K562 (cell line): Measurements from ENCODE around the gene DTX3. TPM values are rescaled to one million over a fixed set of nuclear protein-coding genes. Genes with fewer than 3 reads are reported as not detected.

Experiments used
- ATAC-seq: fragments of 200-7000 bp; cut with Tn5 transposase; 3 replicates; pipeline ENCODE4 v1.9.1; 2020; ENCODE audit warnings: moderate library complexity
- BruUV-seq: library from RNA; stranded (reverse); fragments of 400-500 nt; replicated peaks from 2 replicates; lab custom pipeline; 2021; lab: Mats Ljungman, UMichigan
- CTCF ChIA-PET: fragments of 300-600 bp; formaldehyde crosslinking; extraction: SDS; loops from one replicate; lab custom pipeline; 2021; ENCODE audit warnings: low intra/inter-chr PET ratio; lab: Yijun Ruan, JAX
- POLR2A ChIA-PET: fragments of 300-600, 350-650 bp; sonication (Branson Sonifier 250); formaldehyde crosslinking; extraction: SDS; loops from one replicate; lab custom pipeline; 2021; ENCODE audit warnings: antibody characterized with exemption, inconsistent platforms; lab: Yijun Ruan, JAX
- DNase-seq, 4 experiments: peaks; one replicate each; pipeline versions ENCODE4 v3.0.0 to v3.0.0-alpha.2; 2011 to 2018; ENCODE audit warnings: low spot score in 3 of 4, mixed read lengths in 3 of 4; ENCODE audit errors: extremely low read depth in 1 of 4
- FAIRE-seq: peaks from 2 replicates; lab custom pipeline; 2011; peaks lifted over from hg19 to GRCh38; lab: Jason Lieb, UNC
- H2AFZ ChIP-seq: 2 replicates; pipeline ENCODE4 v1.6.0; 2011; ENCODE audit warnings: low read depth, low read length, control low read depth, inconsistent platforms
- H3K27ac ChIP-seq: fragments of 200-600 bp; 3 replicates; pipeline ENCODE4 v1.8.0; 2011; ENCODE audit warnings: low read depth, mild to moderate bottlenecking, control low read depth, inconsistent platforms, low read length, moderate library complexity, mixed read lengths; ENCODE audit errors: extremely low read depth
- H3K27me3 ChIP-seq, 2 experiments: fragments of 300-600 bp in 1 of 2; 2 replicates in 1 of 2; 3 replicates in 1 of 2; pipeline versions ENCODE4 v1.6.0 to v1.8.0; 2011; ENCODE audit warnings: inconsistent platforms in 2 of 2, low read length in 2 of 2, mild to moderate bottlenecking in 1 of 2, mixed read lengths in 1 of 2, moderate library complexity in 1 of 2; ENCODE audit not compliant: control insufficient read depth in 2 of 2, insufficient read depth in 2 of 2
- H3K36me3 ChIP-seq: fragments of 300-600 bp; 3 replicates; pipeline ENCODE4 v1.8.0; 2011; ENCODE audit warnings: mild to moderate bottlenecking, low read length, inconsistent platforms; ENCODE audit not compliant: control insufficient read depth, insufficient read depth
- H3K4me1 ChIP-seq, 2 experiments: fragments of 200-600 bp in 1 of 2; replicated peaks in 1 of 2; 2 replicates in 1 of 2; 3 replicates in 1 of 2; pipeline versions ENCODE4 v1.5.1 to v1.8.0; 2011; ENCODE audit warnings: inconsistent platforms in 2 of 2, low read length in 2 of 2, mild to moderate bottlenecking in 1 of 2, mixed read lengths in 1 of 2, moderate library complexity in 1 of 2; ENCODE audit not compliant: control insufficient read depth in 2 of 2, insufficient read depth in 2 of 2
- H3K4me2 ChIP-seq: 2 replicates; pipeline ENCODE4 v1.6.1; 2011; ENCODE audit warnings: low read length, control low read depth, inconsistent platforms, mixed read lengths; ENCODE audit not compliant: insufficient read depth
- H3K4me3 ChIP-seq: fragments of 200-600 bp; sonication (generic), shearing (Covaris generic); 2 replicates; pipeline ENCODE4 v1.5.1; 2016; ENCODE audit warnings: control low read depth, inconsistent platforms
- H3K79me2 ChIP-seq: fragments of 200-600 bp; 3 replicates; pipeline ENCODE4 v1.8.0; 2011; ENCODE audit warnings: low read length, inconsistent platforms; ENCODE audit not compliant: control insufficient read depth, insufficient read depth
- H3K9ac ChIP-seq, 2 experiments: 2 replicates each; pipeline versions ENCODE4 v1.6.0 to v1.6.1; 2011; ENCODE audit warnings: low read depth in 2 of 2, low read length in 2 of 2, control low read depth in 1 of 2, inconsistent platforms in 1 of 2, mild to moderate bottlenecking in 1 of 2, mixed read lengths in 1 of 2; ENCODE audit not compliant: insufficient read depth in 1 of 2
- H3K9me1 ChIP-seq: one replicate; pipeline ENCODE4 v1.6.0; 2011; ENCODE audit warnings: inconsistent platforms, mild to moderate bottlenecking, low read length, moderate library complexity; ENCODE audit not compliant: control insufficient read depth, insufficient read depth
- H3K9me3 ChIP-seq: replicated peaks from 2 replicates; pipeline ENCODE4 v1.5.1; 2011; ENCODE audit warnings: low read depth, low read length, inconsistent platforms; ENCODE audit not compliant: control insufficient read depth, insufficient read depth
- H4K20me1 ChIP-seq: replicated peaks from 2 replicates; pipeline ENCODE4 v1.6.1; 2011; ENCODE audit warnings: low read length, inconsistent platforms, mixed read lengths; ENCODE audit not compliant: control insufficient read depth, insufficient read depth
- CEBPB ChIP-seq: fragments of 450-650 bp; IDR thresholded peaks from 2 replicates; pipeline ENCODE4 v1.6.1; 2016; ENCODE audit warnings: missing genetic modification characterization, missing compliant biosample characterization
- CEBPG ChIP-seq, 3 experiments: fragments of 200-800 bp in 1 of 3; sonication (Bioruptor generic) in 1 of 3; sonication (generic) in 1 of 3; formaldehyde crosslinking in 1 of 3; IDR thresholded peaks in 2 of 3; conservative IDR thresholded peaks in 1 of 3; 2 replicates each; pipeline versions ENCODE4 v1.6.1 to v1.8.0; 2016 to 2022; ENCODE audit warnings: missing compliant biosample characterization in 2 of 3, missing genetic modification characterization in 2 of 3, mild to moderate bottlenecking in 1 of 3, missing genetic modification reagents in 1 of 3
- KLF13 ChIP-seq: fragments of 450-650 bp; IDR thresholded peaks from 2 replicates; pipeline ENCODE4 v1.6.1; 2016; ENCODE audit warnings: missing genetic modification characterization, low read depth, mild to moderate bottlenecking, missing compliant biosample characterization, moderate library complexity, borderline replicate concordance
- MAZ ChIP-seq, 2 experiments: fragments of 450-650 bp in 1 of 2; sonication (generic) in 1 of 2; formaldehyde crosslinking; IDR thresholded peaks in 1 of 2; conservative IDR thresholded peaks in 1 of 2; 2 replicates each; pipeline versions ENCODE4 v1.4.0 to v1.5.0; 2020; ENCODE audit warnings: mild to moderate bottlenecking in 1 of 2, missing genetic modification reagents in 1 of 2
- MCM5 ChIP-seq: fragments of 450-650 bp; IDR thresholded peaks from 2 replicates; pipeline ENCODE4 v1.6.1; 2016; ENCODE audit warnings: low read depth
- MEF2D ChIP-seq: conservative IDR thresholded peaks from 2 replicates; pipeline ENCODE4 v1.6.1; 2016; ENCODE audit warnings: low read depth, missing genetic modification characterization, missing compliant biosample characterization
- MEIS2 ChIP-seq: fragments of 450-650 bp; IDR thresholded peaks from 2 replicates; pipeline ENCODE4 v1.6.1; 2014; ENCODE audit warnings: mild to moderate bottlenecking; ENCODE audit not compliant: partially characterized antibody
- PCBP1 ChIP-seq: fragments of 200-400 bp; formaldehyde crosslinking; IDR thresholded peaks from 2 replicates; pipeline ENCODE4 v1.6.1; 2018; ENCODE audit warnings: mild to moderate bottlenecking, low read depth, low read length; ENCODE audit not compliant: poor library complexity, severe bottlenecking
- SIN3B ChIP-seq: fragments of 450-650 bp; IDR thresholded peaks from 2 replicates; pipeline ENCODE4 v1.6.1; 2017; ENCODE audit warnings: low read depth, mild to moderate bottlenecking, moderate library complexity
- XRCC5 ChIP-seq: fragments of 200-400 bp; formaldehyde crosslinking; IDR thresholded peaks from 2 replicates; pipeline ENCODE4 v1.6.1; 2017; ENCODE audit warnings: low read depth, mild to moderate bottlenecking, low read length
- ZFP36 ChIP-seq: fragments of 150-350 bp; IDR thresholded peaks from 2 replicates; pipeline ENCODE4 v1.6.1; 2018; ENCODE audit warnings: low read length, low read depth; ENCODE audit not compliant: partially characterized antibody
- ZNF311 ChIP-seq: fragments of 250-450 bp; sonication (Bioruptor Pico); IDR thresholded peaks from 2 replicates; pipeline ENCODE4 v1.4.0; 2020; ENCODE audit warnings: mild to moderate bottlenecking, moderate library complexity
- ZNF561 ChIP-seq: fragments of 450-650 bp; formaldehyde crosslinking; conservative IDR thresholded peaks from 2 replicates; pipeline ENCODE4 v1.4.0; 2020; ENCODE audit warnings: mild to moderate bottlenecking, moderate library complexity
- WGBS: fragments of 100-300 bp; shearing (Covaris generic); methylation state at CpG from one replicate; pipeline ENCODE4 v1.1.6; 2016; ENCODE audit warnings: low coverage, mixed read lengths; ENCODE audit not compliant: insufficient coverage; ENCODE audit errors: missing lambda C conversion rate; 5-methylcytosine and 5-hydroxymethylcytosine counted together
- in situ Hi-C: fragments of 300-500 bp; cut with MboI; formaldehyde crosslinking; loops from 4 replicates; pipeline ENCODE4 v1.15.0; 2018; ENCODE audit warnings: inconsistent platforms, mixed read lengths
- intact Hi-C: fragments of 100-400 bp; cut with micrococcal nuclease; formaldehyde crosslinking; loops from 2 replicates; pipeline ENCODE4 v1.14.2; 2022
- polyA plus RNA-seq, 8 experiments: library from polyadenylated mRNA; depleted of rRNA in 4 of 8; stranded (reverse) in 5 of 8; unstranded in 3 of 8; fragments of >200 nt; fragmentation: Nextera tagmentation in 2 of 8; fragmentation: Illumina TruSeq in 1 of 8; extraction: Ambion mirVana in 2 of 8; extraction: Trizol in 1 of 8; gene quantifications; 2 replicates each; pipeline versions ENCODE4 v1.2.1 to v1.2.3, GENCODE V29; 2011 to 2014; ENCODE audit warnings: inconsistent platforms in 1 of 8, missing spikeins in 1 of 8
- total RNA-seq, 7 experiments: library from RNA; depleted of rRNA in 6 of 7; stranded (reverse); fragments of >200 nt in 6 of 7; fragmentation: Illumina TruSeq in 2 of 7; extraction: Trizol in 2 of 7; gene quantifications; 2 replicates each; pipeline versions ENCODE4 v1.2.1 to v1.2.3, GENCODE V29; 2011 to 2021; ENCODE audit warnings: low replicate concordance in 1 of 7
- TF ChIP-seq, protein P1 (sequence below): sonication (generic); formaldehyde crosslinking; IDR thresholded peaks from 2 replicates; pipeline ENCODE4 v1.8.0; 2022; ENCODE audit warnings: missing genetic modification reagents, mild to moderate bottlenecking, borderline replicate concordance
- TF ChIP-seq, protein P2 (sequence below): fragments of 200-800 bp; sonication (Bioruptor generic); IDR thresholded peaks from 2 replicates; pipeline ENCODE4 v1.6.1; 2016; ENCODE audit warnings: missing genetic modification characterization, missing compliant biosample characterization

Gene DTX3
- total and polyA plus RNA-seq, 9 of the 15 experiments (the other 6 are each of a cell fraction or from before 2014, with no cell fraction given): 0.03 to 0.09 (median 0.06) TPM; not detected in 6

DNA sequence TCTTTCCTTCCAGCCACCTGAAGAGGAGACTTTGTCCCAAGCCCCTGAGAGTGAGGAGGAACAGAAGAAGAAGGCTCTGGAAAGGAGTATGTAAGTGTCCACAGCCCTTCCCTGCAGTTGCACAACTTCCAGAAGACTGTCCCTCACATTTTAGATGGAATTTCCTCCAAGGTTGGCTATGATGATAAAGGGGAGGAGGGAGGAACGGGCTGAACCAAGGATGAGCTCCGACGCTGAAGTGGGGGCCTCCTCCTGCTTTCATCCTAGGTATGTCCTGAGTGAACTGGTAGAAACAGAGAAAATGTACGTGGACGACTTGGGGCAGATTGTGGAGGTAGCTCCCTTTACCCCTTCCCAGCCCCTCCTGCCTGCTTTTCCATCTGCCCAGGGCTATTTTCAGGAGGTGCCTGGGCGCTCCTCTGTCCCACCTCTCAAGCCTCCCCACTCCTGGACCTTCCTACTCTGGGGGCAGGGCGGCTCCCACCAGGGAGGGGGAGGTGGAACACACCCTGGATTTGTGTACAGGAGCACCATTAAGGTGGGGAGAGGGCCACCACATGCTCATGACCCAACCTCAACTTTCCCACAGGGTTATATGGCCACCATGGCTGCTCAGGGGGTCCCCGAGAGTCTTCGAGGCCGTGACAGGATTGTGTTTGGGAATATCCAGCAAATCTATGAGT, 8.9 kb downstream of the DTX3 start:
- CTCF ChIA-PET: no interaction called here
- POLR2A ChIA-PET: interaction anchor here (0.6 to 2.4 kb wide), 10 partner anchors 13 to 119 kb away, joined by 3 to 10 read pairs (median 4); partner anchors contain the start of gene DDIT3
- DNase-seq (no peak), ATAC-seq (no peak; the same call in 1 of the 3 replicates), FAIRE-seq (no peak)
- peaks cover 4% of the 10 kb centered on the region for H3K9me1 ChIP-seq
- WGBS: 35% methylated on average over 10 of the region's 10 CpGs
- H3K27me3 ChIP-seq: no peaks in the 10 kb centered on the region
- H3K27ac ChIP-seq: peak overlapping the region; percentile 17; the same call in 2 of the 3 replicates
- no peak overlapping the region for H3K4me3 ChIP-seq
- peaks cover 55 to 60% of the 10 kb centered on the region in 2 experiments for H3K4me1 ChIP-seq
- H3K9me3 ChIP-seq: no peaks in the 10 kb centered on the region
- intact Hi-C loops: no loop called here
- peak overlapping the region; percentile 13 to 83; a peak in 3 of 4 replicates for H3K9ac ChIP-seq
- no peaks in the 10 kb centered on the region for H4K20me1 ChIP-seq
- no TSS peak for BruUV-seq
- in situ Hi-C loops: no loop called here
- H3K79me2 ChIP-seq: peaks cover 2% of the 10 kb centered on the region; the same call in 2 of the 3 replicates
- peaks cover 16% of the 10 kb centered on the region; the same call in 2 of the 3 replicates for H3K36me3 ChIP-seq
- H3K4me2 ChIP-seq: peak overlapping the region; percentile 67
- H2AFZ ChIP-seq: peak overlapping the region; percentile 70
- no peak for TF ChIP-seq MCM5
- TF ChIP-seq, protein P1, sequence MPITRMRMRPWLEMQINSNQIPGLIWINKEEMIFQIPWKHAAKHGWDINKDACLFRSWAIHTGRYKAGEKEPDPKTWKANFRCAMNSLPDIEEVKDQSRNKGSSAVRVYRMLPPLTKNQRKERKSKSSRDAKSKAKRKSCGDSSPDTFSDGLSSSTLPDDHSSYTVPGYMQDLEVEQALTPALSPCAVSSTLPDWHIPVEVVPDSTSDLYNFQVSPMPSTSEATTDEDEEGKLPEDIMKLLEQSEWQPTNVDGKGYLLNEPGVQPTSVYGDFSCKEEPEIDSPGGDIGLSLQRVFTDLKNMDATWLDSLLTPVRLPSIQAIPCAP (CRISPR knock-in tag): no peak
- no peak for TF ChIP-seq MEIS2
- TF ChIP-seq MEF2D: no peak
- TF ChIP-seq CEBPB: peak; percentile 70
- TF ChIP-seq CEBPG (CRISPR knock-in tag; IDR thresholded peaks at IDR 0.05): no peak
- peak in 1 of 2 experiments; percentile 34; a peak in 1 of 4 replicates for TF ChIP-seq CEBPG (tag; conservative IDR thresholded peaks at IDR 0.05 in 1 of 2, IDR thresholded peaks at IDR 0.05 in 1 of 2)
- TF ChIP-seq XRCC5: no peak
- TF ChIP-seq, protein P2, sequence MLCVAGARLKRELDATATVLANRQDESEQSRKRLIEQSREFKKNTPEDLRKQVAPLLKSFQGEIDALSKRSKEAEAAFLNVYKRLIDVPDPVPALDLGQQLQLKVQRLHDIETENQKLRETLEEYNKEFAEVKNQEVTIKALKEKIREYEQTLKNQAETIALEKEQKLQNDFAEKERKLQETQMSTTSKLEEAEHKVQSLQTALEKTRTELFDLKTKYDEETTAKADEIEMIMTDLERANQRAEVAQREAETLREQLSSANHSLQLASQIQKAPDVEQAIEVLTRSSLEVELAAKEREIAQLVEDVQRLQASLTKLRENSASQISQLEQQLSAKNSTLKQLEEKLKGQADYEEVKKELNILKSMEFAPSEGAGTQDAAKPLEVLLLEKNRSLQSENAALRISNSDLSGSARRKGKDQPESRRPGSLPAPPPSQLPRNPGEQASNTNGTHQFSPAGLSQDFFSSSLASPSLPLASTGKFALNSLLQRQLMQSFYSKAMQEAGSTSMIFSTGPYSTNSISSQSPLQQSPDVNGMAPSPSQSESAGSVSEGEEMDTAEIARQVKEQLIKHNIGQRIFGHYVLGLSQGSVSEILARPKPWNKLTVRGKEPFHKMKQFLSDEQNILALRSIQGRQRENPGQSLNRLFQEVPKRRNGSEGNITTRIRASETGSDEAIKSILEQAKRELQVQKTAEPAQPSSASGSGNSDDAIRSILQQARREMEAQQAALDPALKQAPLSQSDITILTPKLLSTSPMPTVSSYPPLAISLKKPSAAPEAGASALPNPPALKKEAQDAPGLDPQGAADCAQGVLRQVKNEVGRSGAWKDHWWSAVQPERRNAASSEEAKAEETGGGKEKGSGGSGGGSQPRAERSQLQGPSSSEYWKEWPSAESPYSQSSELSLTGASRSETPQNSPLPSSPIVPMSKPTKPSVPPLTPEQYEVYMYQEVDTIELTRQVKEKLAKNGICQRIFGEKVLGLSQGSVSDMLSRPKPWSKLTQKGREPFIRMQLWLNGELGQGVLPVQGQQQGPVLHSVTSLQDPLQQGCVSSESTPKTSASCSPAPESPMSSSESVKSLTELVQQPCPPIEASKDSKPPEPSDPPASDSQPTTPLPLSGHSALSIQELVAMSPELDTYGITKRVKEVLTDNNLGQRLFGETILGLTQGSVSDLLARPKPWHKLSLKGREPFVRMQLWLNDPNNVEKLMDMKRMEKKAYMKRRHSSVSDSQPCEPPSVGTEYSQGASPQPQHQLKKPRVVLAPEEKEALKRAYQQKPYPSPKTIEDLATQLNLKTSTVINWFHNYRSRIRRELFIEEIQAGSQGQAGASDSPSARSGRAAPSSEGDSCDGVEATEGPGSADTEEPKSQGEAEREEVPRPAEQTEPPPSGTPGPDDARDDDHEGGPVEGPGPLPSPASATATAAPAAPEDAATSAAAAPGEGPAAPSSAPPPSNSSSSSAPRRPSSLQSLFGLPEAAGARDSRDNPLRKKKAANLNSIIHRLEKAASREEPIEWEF: no peak
- no peak for TF ChIP-seq ZFP36
- no peak for TF ChIP-seq ZNF561 (CRISPR knock-in tag)
- no peak for TF ChIP-seq PCBP1
- TF ChIP-seq ZNF311 (CRISPR knock-in tag): no peak
- no peak for TF ChIP-seq KLF13 (tag)
- no peak for TF ChIP-seq SIN3B
- TF ChIP-seq MAZ (CRISPR knock-in tag; conservative IDR thresholded peaks at IDR 0.05 in 1 of 2, IDR thresholded peaks at IDR 0.05 in 1 of 2): no peak
